Loucy (cell line): Measurements from ENCODE around the gene RPS27L.

ENCODE experiments used
- EZH2phosphoT487 ChIP-seq: fragments of 200-600 bp; IDR thresholded peaks from 2 replicates; pipeline ENCODE4 v1.6.1; 2018; ENCODE audit warnings: antibody characterized with exemption, mild to moderate bottlenecking, moderate library complexity, borderline replicate concordance
- TF ChIP-seq, protein P1 (sequence below): fragments of 200-600 bp; sonication (generic); conservative IDR thresholded peaks from 2 replicates; pipeline ENCODE4 v1.5.1; 2014; ENCODE audit warnings: mild to moderate bottlenecking, antibody characterized with exemption, low read length

DNA sequence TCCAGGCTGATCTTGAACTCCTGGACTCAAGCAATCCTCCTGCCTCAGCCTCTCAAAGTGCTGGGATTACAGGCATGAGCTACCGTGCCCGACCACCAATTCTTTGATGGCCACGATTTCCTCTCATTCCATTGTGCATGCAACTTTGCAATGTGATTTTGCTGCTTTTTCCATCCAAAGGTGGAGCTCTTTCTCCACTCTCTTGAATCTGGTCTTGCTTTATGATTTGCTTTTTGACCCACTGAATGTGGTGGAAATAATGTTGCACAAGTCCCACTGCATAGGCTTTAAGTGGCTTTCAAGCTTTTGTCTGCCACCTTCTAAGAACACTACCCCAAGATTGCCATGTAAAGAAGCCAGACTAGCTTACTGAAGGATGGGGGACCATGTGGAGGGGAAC lies 10.6 kb downstream of the RPS27L start:
- TF ChIP-seq, protein P1, sequence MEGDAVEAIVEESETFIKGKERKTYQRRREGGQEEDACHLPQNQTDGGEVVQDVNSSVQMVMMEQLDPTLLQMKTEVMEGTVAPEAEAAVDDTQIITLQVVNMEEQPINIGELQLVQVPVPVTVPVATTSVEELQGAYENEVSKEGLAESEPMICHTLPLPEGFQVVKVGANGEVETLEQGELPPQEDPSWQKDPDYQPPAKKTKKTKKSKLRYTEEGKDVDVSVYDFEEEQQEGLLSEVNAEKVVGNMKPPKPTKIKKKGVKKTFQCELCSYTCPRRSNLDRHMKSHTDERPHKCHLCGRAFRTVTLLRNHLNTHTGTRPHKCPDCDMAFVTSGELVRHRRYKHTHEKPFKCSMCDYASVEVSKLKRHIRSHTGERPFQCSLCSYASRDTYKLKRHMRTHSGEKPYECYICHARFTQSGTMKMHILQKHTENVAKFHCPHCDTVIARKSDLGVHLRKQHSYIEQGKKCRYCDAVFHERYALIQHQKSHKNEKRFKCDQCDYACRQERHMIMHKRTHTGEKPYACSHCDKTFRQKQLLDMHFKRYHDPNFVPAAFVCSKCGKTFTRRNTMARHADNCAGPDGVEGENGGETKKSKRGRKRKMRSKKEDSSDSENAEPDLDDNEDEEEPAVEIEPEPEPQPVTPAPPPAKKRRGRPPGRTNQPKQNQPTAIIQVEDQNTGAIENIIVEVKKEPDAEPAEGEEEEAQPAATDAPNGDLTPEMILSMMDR: peak; percentile 35; the same call in 1 of the 2 replicates
- no peak for TF ChIP-seq EZH2phosphoT487
